ENCODE data around the gene BEND6. TPM values are rescaled to one million over a fixed set of nuclear protein-coding genes. Genes with fewer than 3 reads are reported as not detected.

The BEND6 gene
- total RNA-seq, 2 donors from 2014 or later: not detected

Other genes with a start within 250 kb of the BEND6 start
- 10 to 100 TPM in 1 of 2 donors, 1 to 10 TPM in 1; 8.5 to 21.3 TPM for gene KIAA1586, start 91.6 kb downstream of the BEND6 start, total RNA-seq
- 10 to 100 TPM; 50.8 to 64.7 TPM for gene ZNF451, start 135.1 kb downstream of the BEND6 start, total RNA-seq
- 1 to 10 TPM; 7.1 to 7.9 TPM for gene BAG2, start 217.2 kb downstream of the BEND6 start, total RNA-seq